Retina (tissue), 1 donor: ENCODE measurements around the gene SEMA5A.

Experiments
- DNase-seq: peaks from one replicate; pipeline ENCODE4 v3.0.0-alpha.2; 2016

The SEMA5A gene

DNA sequence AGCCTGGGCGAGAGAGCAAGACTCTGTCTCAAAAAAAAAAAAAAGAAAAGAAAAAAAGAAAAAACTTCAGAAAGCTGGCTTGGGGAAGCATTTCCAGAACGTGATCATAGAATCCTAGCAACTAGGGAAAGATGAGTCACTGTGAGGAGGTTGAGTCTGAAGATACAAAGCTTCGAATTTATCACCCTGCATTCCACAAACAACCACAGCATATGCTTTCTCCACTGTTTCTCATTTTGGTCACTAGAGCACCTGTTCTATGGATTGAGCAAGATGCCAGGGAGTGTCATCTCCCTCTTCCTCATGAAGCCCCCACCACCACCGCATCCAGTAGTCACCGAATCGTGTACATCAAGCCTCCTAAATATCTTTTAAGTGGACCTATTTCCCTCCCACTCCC is 37.9 kb downstream of the SEMA5A start:
- DNase-seq, result no peak

DNA sequence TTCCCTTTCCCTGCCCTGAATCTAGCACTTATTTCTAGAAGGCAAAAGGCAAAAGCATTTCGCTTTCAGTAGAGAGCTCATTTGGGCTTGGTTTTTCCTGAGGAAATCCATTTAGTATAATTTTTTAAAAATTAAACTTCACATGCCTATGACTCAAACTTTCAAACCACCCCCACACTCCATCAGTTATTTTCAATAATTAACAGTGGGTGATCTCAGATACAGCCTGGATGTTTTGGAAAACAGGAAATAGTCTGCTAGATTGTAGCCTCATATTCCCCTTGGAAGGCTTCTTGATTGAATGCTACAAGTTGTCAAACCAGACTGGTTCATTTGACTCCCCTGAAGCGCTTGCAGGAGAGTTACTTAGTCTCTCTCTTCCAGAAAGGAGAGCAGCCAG is 40.6 kb downstream of the SEMA5A start:
- DNase-seq, result no peak

DNA sequence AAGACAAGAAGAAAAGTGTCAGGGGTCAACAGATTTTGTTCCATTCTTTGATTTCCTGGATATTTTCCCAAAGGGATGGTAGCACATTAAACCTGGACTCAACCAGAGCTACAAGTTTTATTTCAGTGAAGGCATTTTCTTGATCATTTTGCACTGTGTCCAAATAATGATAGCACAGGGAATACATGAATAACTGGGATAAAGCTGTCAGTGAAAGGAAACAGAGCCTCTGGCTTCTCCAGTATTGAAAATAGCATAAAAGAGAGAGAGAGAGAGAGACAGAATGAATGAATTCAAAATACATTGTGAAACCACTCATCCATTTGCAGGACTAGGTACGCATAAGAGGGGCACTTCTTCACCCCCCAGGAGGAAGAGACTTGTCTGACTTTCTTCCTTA is 43.0 kb downstream of the SEMA5A start:
- DNase-seq, result no peak

DNA sequence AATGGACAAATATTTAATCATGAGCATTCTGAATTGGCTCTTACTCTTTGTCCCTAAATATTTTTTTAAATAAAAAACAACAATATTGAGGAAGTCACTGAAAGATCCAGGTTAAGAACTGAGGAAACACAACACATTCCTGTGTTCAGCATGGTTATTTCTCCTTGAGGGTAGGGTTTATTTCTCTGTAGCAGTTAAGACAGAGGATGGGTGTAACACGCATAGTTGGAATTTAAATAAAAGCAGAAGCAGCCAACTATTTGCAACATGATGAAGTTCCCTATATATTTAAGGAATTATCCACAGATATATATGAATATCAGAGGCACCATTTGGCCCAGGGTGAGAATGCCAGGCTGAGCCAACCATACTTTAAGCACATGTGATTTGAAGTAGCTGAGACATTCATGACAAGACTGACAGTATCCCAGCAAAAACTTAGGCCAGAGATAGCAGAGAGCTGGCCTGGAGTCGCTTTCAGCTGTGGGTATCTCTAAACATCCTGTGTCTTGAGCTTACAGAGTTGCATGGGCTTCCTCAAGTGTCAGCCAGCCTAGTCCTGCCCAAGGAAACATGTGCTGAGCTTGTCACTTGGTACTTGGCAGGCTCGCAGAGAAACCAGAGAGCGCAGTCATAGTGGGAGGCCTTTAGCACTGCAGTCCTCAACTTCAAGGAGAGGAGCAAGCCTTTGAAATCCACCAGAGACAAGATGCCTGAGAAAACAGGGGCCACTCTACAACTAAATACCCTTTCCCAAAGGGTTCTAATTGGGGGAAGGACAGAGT is 43.6 kb downstream of the SEMA5A start:
- DNase-seq, result no peak

DNA sequence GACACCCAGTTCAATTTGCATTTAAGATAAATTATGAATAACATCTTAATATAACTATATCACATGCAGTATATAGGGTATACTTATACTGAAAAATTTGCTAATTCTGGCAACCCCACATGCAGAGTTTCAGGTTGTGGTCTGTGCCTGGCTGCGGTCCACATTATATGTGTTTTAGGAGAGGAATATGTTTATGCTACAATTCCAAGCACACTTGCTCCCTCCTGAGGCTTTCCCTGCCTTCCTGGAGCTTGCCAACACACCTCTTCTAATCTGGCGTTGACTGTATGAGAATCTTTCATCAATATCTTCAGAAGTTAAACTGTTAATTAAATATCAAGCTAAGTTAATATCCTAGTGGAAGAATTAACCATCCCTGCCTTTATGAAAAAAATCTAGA is 45.2 kb downstream of the SEMA5A start:
- DNase-seq, result no peak

DNA sequence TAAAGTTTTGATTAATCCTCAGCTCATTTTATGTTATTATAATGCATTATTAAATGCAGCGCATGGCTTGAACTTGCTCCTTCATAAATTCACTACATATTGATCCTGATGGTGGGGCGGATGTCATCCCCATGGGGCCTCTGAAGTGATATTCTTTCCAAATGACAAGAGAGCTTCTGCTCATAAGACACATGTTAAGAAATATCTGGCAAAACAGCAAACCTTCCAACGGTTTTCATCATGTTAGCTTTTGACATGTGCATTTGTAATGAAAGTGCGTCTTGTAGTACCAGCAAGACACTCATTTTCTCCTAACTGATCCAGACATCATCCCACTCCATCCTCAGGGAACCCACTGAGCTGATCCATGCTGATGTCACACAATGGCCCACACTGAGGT is 45.7 kb downstream of the SEMA5A start:
- DNase-seq, result no peak

DNA sequence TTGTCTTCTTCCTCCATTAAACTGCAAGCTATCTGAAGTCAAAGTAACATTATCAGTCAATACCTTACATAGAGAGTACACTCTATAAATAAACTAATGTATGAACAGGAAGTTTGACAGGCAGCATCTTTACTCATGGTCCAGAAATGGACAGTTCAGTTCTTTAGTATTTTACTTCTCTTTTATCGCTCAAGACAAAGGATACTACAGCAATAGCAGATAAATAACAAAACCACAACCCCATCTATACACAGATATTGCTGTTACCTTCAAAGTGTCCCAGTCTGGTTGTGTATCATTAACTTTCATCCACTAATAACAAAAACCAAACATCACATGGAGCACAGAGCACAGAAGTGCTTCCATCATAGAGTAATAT is 46.4 kb downstream of the SEMA5A start:
- no peak for DNase-seq

DNA sequence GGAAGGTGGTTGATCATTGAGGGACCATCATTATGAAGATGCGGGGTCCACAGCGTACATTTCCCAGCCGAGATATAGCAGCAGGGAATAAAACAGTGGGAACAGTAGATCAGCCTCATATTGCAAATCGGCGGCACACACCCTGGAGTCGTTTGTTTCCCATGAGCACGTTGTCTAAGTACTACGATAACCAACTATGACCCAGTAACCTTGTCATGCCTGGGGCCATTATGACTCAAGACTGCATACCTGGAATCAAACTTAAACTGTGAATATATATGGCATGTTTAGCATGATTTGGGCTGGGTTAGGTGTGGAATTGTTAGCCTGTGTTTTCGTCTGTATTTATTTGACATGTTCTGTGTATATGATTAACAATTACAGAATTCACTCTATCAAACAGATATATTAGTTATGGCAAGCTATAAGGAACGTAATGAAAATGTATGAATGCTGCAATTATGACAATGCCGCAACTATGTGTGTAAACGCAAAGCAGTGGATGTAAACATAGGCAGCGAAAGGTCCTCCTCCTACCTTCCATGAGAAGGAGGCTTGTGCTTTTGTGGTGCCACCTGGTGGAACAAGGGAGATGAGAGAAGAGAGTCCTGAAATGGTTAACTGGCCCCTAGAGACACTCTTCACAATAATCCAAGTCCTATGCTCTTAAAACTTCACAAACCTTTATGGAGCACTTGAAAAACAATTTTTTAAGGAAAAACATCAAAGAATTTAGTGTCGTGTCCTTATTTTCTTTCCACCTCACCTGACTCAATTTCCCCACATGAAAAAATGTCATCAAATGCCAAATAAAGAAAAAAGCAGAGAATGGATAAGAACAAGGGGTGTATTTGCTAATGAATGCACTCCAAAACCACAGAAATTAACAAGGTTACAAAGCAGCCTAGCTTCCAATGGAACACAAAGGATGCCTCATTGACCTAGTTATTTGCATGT is 47.1 kb downstream of the SEMA5A start:
- no peak for DNase-seq

DNA sequence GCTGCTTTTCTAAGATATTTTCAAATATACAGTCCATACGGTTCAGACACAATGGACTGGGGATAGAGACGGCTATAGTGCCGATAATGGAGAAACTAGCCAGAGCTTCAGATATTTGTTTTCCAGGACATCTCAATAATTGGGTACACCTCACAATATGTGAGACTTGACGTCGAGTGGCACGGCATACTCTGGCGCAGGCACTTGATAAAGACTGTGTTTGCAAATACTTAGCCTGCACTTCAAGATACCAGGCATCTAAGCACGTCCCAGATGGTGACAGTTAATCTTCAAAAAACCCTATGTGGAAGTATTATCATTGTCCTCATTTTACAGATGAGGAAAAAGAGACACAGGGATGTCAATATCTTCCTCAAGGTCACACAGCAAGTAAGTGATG is 48.5 kb downstream of the SEMA5A start:
- no peak for DNase-seq

DNA sequence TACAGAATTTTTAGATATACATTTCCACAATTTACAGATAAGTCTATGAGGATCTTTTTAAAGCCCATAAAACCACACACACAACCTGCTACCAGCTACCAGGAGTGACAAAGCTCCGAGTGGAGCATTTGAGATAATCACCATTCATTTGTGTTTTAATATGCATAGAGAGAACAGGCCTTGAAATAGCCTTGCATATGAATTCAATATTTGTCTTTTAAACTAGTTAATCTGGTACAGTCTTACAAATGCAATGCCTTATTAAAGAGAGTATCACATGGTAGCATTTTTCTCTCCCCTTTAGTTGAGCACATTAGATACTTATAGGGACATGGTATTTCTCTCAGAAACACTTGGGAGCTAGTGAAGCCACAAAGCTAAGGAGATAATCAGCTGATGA is 49.1 kb downstream of the SEMA5A start:
- no peak for DNase-seq

DNA sequence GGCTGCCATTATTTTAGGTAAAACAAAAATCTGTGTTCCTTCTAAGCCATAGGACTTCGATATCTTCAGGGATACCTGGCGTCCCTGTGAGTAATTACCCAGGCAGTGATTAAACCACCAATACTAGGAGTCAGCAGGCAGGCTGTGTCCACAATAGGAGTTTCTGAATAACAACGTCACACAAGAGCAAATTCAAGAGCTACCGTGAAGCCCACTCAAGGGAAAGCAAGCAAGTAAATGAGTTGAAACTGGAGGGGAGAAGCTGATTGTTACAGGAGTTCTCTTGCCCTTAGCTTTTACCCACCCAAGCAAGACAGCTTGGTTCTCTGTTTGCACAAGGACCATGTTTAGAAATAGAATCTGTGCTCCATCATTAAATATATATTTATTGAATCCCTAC is 50.8 kb downstream of the SEMA5A start:
- peak; percentile 50 for DNase-seq

DNA sequence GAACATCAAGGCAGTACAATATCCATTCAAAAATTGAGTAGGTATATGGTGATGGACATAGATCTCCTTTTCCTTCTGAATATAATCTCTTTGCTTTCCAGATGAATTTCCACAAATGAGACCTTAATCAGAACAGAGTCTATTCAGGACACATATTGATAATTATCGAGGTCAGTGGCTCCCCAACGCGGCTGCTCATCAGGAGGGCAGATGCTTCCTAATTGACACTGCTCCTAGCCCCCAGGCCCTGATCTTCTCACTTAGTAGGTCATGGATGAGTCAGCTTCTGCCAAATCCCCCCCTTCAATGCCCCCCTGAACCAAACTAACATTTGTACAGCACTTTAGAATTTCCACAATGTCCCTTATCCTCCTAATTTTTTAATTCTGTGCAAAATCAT is 51.6 kb downstream of the SEMA5A start:
- peak; percentile 51 for DNase-seq

DNA sequence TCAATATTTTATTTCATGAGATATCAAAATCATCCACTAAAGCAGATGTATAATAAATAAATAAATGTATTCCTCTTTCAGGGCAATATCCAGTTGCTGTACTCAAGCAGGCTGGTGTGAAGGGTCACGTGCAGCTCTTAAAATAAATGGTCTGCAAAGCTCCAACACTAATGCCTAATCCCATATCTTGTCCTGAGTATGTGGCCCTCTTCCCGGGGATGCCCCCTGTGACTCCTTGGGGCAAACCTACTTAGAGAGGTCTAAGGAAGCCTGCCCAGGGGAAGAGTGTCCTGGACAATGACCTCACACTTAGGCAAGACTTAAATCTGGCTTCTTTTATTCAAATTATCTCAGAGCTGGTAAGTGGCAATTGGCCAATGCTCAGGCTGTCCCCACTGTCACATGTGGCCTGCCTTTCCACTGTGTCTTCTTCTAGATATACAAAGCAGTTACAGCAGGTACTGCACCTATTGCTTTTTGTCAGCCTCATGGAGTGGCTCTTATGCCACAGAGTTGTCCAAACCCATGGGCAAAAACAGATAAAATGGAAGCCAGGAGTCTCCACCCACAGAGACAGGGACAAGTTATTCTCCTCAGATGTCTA is 55.3 kb downstream of the SEMA5A start:
- DNase-seq, result no peak

DNA sequence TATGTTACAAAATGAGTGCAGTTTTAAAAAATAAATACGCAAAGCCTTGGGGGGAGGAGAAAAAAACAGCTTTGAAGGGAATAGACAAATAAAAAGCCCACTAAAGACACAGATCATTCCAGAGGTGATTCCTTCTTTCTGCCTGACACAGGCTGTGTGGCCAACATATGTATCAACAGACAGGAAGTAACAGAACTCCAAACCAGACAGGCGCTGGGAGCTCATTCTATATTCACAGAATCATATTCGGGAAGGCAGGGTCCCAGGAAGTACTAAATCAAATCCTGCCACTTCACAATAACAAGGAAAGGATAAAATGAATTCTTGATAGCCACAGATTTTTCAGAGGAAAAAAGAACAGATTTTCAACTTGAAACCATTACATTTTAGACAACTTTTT is 62.1 kb downstream of the SEMA5A start:
- no peak for DNase-seq

DNA sequence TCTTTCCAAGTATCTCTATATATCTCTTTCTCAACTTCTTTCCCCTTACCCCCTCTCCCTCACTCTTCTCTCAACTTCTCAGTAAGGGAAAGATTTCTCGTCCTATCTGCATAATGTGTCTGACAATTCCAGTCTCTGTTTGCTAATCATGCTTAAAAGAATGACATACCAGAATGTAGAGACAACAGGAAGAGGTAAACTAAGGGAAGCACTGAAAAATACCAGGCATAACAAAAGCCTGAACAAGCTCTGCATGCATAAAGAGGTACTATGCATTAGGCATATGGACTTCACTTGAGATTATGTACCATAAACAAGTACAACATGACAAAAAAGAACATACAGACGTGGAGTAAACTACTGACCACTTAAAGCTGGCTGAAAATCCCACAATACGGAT is 62.6 kb downstream of the SEMA5A start:
- DNase-seq, result no peak

DNA sequence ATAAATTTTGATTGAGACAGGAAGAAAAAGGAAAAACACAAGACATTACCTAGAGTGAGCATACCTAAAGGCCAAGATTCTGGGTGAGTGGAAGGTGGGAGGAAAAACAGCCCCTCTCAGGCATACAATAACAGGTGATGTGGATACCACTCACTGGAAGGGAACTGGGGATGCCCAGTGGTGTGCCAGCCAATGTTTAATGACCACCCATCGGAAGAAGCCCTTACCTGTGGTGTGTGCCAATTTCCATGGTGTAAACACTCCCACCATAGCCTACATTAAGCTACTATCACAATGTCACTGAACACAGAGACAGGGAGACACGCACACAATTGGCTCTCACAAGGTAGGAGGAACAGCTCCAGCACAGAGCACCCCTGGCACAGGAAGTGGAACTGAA is 63.5 kb downstream of the SEMA5A start:
- DNase-seq, result no peak

DNA sequence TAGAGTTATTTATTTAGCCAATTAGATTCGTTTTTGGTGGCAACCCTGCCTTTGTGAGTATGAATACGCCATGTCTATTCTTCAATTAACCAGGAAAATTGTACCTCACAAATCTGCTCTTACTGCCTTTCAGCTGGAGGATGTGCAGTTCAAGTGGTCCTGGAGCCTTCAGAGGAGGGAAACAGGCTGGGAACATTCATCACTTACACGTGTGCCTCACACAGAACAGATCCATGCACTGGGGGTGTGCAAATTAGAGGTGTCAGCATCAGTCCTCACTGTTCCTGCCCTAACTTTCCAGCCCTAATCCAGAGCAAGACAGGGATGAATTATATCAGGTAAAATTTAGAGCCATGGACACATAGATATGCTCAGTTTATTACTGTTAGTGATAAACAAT is 65.4 kb downstream of the SEMA5A start:
- no peak for DNase-seq

DNA sequence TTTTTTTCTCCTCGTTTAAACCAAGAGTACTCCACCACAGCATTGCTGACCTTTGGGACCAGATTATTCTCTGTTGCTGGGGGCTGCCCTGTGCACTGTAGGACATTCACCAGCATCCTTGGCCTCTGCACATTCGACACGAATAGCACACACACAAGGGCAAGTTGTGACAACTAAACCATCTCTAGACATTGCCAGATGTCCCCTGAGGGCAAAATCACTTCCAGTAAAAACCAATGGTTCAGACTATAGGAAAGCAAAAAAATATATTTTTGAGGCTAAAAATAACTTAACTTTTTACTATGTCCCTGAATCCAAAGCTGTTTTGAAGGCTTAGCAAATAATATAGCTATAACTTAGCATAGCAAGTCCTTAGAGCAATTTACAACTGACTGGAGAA is 65.9 kb downstream of the SEMA5A start:
- DNase-seq, result no peak

DNA sequence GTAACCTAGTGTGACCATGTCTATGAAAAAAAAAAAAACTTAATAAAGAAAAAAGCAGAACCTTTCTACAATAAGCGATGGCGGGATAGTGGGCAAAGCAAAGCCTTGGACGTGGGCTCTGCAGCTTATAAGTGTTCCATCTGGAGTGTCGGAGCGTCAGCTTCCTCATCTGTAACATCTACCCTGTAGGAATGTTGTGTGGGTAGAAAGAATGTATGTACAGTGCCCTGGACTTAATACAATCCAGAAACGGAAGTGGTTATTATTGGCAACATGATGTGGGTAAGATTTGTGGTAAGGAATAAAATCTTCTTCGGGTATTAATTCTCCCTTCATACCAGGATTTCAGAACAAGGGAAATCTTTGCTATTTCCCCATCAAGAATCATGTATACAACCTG is 66.5 kb downstream of the SEMA5A start:
- DNase-seq, result no peak

DNA sequence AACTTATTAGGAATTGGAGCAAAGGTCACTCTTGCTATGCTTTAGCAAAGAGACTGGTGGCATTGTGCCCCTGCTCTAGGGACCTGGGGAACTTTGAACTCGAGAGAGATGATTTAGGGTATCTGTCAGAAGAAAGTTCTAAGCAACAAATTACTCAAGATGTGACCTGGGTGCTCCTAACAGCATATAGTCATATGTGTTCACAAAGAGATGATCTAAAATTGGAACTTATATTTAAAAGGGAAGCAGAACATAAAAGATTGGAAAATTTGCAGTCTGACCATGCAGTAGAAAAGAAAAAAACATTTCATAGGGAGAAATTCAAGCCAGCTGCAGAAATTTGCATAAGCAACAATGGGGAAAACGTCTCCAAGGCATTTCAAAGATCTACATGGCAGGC is 68.3 kb downstream of the SEMA5A start:
- no peak for DNase-seq

DNA sequence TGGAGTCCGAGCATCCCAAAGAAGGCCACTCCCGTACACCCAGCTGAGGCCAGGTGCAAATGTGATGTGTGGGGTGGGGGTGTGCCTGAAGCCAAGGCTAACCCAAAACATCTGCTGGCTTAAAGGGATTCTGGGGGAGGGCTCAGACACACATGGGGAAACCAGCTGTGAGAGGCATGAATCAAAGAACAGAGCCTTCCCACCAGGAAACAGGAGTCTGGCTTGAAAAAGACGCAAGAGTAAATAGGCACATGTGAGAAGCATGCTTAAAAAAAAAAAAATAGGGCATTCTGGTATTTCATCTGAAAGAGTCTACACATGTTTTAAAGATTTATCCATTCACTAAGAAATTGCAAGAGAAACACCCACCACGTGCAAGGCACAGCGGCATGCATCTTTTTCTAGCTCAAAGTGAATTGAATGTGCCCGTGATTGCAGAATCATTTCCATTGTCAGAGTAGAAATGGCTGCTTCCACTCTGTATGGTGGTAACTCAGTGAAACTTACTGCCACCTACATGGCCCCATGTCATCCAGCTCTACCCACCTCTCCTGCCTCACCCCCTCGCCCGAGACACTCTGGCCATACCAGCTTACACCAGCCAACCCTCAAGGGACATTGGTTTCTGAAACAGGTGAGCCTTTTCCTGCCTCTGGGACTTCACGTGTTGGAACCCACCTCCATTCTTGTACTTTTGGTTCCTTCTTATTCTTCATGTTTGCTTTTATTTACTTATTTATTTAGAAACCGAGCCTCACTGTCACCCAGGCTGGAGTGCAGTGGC is 71.5 kb downstream of the SEMA5A start:
- no peak for DNase-seq

DNA sequence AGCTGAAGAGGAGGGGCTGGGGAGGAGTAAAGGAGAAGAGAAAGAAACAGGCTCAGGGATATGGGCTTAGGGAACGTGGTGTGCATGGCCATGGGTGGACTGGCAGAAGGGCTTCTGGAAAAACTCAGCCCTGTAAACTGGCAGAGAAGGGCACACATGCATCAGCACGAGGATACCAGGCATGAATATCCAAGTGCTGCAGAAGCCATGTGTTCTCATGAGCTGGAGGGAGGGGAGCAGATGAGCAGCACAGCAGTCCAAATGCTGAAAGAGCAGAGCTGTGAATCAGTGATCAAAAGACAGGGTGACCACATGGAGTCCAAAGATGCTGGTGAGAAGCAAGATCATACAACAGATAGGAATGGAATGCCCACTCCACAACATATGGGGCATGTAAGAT is 72.3 kb downstream of the SEMA5A start:
- no peak for DNase-seq

DNA sequence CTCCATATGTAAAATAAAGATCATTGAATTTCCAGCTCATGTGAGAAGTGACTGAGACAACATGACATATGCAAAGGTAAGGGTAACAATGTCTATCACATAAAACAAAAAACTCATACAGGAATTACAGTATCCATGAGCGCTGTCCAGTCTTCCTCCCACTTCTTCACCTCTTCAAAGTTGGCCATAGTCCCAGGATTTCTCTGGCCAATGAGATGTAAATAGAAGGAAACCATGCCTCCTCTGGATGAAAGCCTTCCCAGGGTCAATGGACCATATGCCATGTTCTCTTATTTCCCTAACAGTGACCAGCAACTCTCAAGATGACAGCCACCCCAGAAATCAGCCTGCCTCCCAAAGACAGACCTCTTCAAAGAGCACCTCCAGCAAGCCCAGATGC is 75.5 kb downstream of the SEMA5A start:
- no peak for DNase-seq
